ENCODE measurements around the gene CNOT8. TPM values are rescaled to one million over a fixed set of nuclear protein-coding genes. Genes with fewer than 3 reads are reported as not detected.

Gene CNOT8
- total and polyA plus RNA-seq, 9 donors: 34.0 to 51.0 (median 40.5) TPM

MicroRNAs encoded within 50 kb of the gene (microRNA counts, 767-probe panel; counts per million panel counts)
- microRNA hsa-miR-378h: 530 counts per million, percentile 78 among the panel's probes with 10 or more counts

Small RNA genes within 50 kb of the gene (microRNA-seq; reads per million reads assigned to microRNA genes)
- 0 to 0.16 (median 0) reads per million in 3 donors for gene MIR378H

Small RNA genes within 50 kb of the gene (small RNA-seq; reads per million reads assigned to genes)
- not detected for gene MIR378H

Other genes with a start within 250 kb of the CNOT8 start
- 100 to 1,000 TPM in 5 of 7 donors, 10 to 100 TPM in 2; 49.0 to 249 (median 150) TPM for gene LARP1, start 103.2 kb upstream of the CNOT8 start, total RNA-seq
- 100 to 1,000 TPM in 1 of 2 donors, 10 to 100 TPM in 1; 38.1 to 121 TPM for gene LARP1, start 103.2 kb upstream of the CNOT8 start, polyA plus RNA-seq
- 10 to 100 TPM; 15.2 to 40.7 (median 23.1) TPM for gene FAXDC2, start 8.0 kb upstream of the CNOT8 start, total RNA-seq
- 100 to 1,000 TPM in 1 of 2 donors, 10 to 100 TPM in 1; 43.7 to 120 TPM for gene FAXDC2, start 8.0 kb upstream of the CNOT8 start, polyA plus RNA-seq
- gene GEMIN5, start 79.6 kb downstream of the CNOT8 start, total RNA-seq: 10 to 100 TPM; 11.1 to 20.6 (median 16.1) TPM
- 10 to 100 TPM in 1 of 2 donors, 1 to 10 TPM in 1; 6.1 to 15.0 TPM for gene GEMIN5, start 79.6 kb downstream of the CNOT8 start, polyA plus RNA-seq
- 10 to 100 TPM; 21.4 to 44.0 (median 38.1) TPM for gene MRPL22, start 82.4 kb downstream of the CNOT8 start, total RNA-seq
- gene MRPL22, start 82.4 kb downstream of the CNOT8 start, polyA plus RNA-seq: 10 to 100 TPM; 35.4 to 54.6 TPM
- under 1 TPM in 2 of 7 donors, not detected in 5; 0.12 to 0.13 TPM for gene KIF4B, start 155.1 kb downstream of the CNOT8 start, total RNA-seq
- gene KIF4B, start 155.1 kb downstream of the CNOT8 start, polyA plus RNA-seq: not detected

Measured in ovary (tissue), 9 donors.